HUES6 (cell line): ENCODE measurements around the gene SFT2D2.

Source experiments
- H3K27ac ChIP-seq: 2 replicates; pipeline ENCODE4 v1.7.0; 2013; ENCODE audit warnings: low read depth, mild to moderate bottlenecking, low read length, inconsistent platforms
- H3K27me3 ChIP-seq: 2 replicates; pipeline ENCODE4 v1.6.1; 2013; ENCODE audit warnings: low read length; ENCODE audit not compliant: control insufficient read depth, insufficient read depth
- H3K36me3 ChIP-seq: 2 replicates; pipeline ENCODE4 v1.6.1; 2013; ENCODE audit warnings: low read length; ENCODE audit not compliant: control insufficient read depth, insufficient read depth
- H3K4me1 ChIP-seq: 2 replicates; pipeline ENCODE4 v1.6.1; 2013; ENCODE audit warnings: low read length; ENCODE audit not compliant: control insufficient read depth, insufficient read depth
- H3K4me3 ChIP-seq: 2 replicates; pipeline ENCODE4 v1.5.1; 2013; ENCODE audit warnings: low read depth, low read length
- H3K9ac ChIP-seq: one replicate; pipeline ENCODE4 v1.6.1; 2013; ENCODE audit warnings: mild to moderate bottlenecking, low read length
- H3K9me3 ChIP-seq: 2 replicates; pipeline ENCODE4 v1.6.1; 2013; ENCODE audit warnings: low read depth, low read length; ENCODE audit not compliant: control insufficient read depth, insufficient read depth

Gene SFT2D2

GRCh38 chr1:168288311-168289052 is 62.7 kb downstream of the SFT2D2 start:
- Histone ChIP-seq H3K4me1 (peaks cover 30% of the 10 kb centered on the region), H3K27ac (no peak overlapping the region), H3K27me3 (no peaks in the 10 kb centered on the region), H3K9me3 (no peaks in the 10 kb centered on the region), H3K9ac (no peak overlapping the region), H3K4me3 (no peak overlapping the region), H3K36me3 (no peaks in the 10 kb centered on the region)

GRCh38 chr1:168291222-168291837 is 65.5 kb downstream of the SFT2D2 start:
- Histone ChIP-seq H3K9ac (no peak overlapping the region), H3K36me3 (no peaks in the 10 kb centered on the region), H3K9me3 (no peaks in the 10 kb centered on the region), H3K27ac (no peak overlapping the region), H3K27me3 (no peaks in the 10 kb centered on the region), H3K4me1 (peaks cover 15% of the 10 kb centered on the region), H3K4me3 (no peak overlapping the region)

- H3K27ac ChIP-seq: no peak overlapping the region
- no peaks in the 10 kb centered on the region for H3K36me3 ChIP-seq
- H3K27me3 ChIP-seq: no peaks in the 10 kb centered on the region
- no peak overlapping the region for H3K4me3 ChIP-seq
- no peaks in the 10 kb centered on the region for H3K9me3 ChIP-seq
- H3K9ac ChIP-seq: no peak overlapping the region
- peaks cover 14% of the 10 kb centered on the region for H3K4me1 ChIP-seq
Measured at GRCh38 chr1:168293356-168293755, 67.6 kb downstream of the SFT2D2 start.

DNA sequence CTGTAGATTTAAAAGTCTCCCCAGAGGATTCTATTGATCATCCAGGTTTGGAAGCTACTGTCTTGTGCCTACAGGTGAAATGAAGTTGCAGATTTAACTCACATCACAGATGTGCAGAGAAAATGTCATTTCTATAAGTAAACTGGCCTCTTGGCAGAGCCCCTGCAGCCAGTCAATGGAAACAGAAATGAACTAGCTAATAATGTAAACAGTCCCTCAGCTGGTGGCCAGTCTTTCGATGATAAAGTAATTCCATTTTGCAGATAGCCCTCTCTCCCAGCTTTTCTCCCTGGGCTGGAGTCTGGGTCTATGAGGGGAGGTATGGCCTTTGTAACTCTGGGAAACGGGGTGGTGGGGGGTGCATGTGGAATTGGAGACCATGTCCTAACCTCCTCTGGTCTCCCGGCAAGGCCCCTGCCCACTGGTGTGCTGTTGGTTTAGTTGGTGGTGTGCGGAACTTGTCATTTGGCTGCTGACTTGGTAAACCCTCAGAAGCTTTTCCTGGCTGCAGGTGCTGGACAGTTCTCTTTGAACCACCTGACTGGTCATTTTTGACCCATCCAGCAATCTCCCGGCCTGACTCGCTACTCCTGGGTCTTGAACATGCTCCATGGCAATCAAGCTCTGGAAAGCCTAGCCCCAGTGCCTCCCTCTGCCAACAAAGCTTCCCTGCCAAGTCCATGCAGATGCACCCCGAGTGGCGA is 69.8 kb downstream of the SFT2D2 start:
- no peak overlapping the region for H3K9ac ChIP-seq
- H3K4me3 ChIP-seq: no peak overlapping the region
- no peaks in the 10 kb centered on the region for H3K36me3 ChIP-seq
- H3K4me1 ChIP-seq: peaks cover 14% of the 10 kb centered on the region
- H3K27ac ChIP-seq: no peak overlapping the region
- no peaks in the 10 kb centered on the region for H3K9me3 ChIP-seq
- H3K27me3 ChIP-seq: no peaks in the 10 kb centered on the region

DNA sequence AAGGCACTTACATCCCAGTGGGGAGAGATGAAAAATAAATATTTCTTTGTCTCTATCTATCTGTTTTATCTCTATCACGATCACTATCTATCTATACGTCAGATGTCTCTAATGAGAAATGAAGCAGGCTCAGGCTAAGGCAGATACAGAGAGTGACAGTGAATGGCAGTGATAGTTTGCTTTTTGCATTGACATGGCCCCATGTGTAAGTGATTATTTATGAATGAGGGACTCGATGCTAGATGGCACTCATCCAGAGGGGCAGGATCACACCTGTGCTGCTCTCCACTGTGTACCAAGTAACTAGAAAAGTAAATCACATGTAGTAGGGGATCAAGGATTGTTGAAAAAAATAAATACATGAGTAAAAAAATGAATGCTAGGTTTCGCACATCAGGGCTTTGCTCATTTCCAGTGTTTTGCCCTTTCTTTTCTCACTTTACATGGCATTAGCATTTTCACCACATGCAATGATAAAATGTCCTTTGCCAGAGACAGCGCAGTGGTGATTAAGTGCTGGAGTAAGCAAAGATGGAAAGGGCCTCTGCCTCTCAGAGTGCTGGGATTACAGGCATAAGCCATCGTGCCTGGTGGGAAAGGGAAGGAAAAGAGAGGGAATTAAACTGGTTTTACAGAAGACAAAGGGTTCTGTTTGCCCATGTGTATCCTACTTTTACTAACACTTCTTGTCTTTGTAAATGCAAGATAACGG is 71.4 kb downstream of the SFT2D2 start:
- no peaks in the 10 kb centered on the region for H3K36me3 ChIP-seq
- H3K27me3 ChIP-seq: no peaks in the 10 kb centered on the region
- no peak overlapping the region for H3K9ac ChIP-seq
- no peaks in the 10 kb centered on the region for H3K9me3 ChIP-seq
- H3K27ac ChIP-seq: no peak overlapping the region
- H3K4me3 ChIP-seq: no peak overlapping the region
- peaks cover 7% of the 10 kb centered on the region; the same call in 1 of the 2 replicates for H3K4me1 ChIP-seq

- no peaks in the 10 kb centered on the region for H3K27me3 ChIP-seq
- H3K4me1 ChIP-seq: peaks cover 6% of the 10 kb centered on the region; the same call in 1 of the 2 replicates
- no peaks in the 10 kb centered on the region for H3K9me3 ChIP-seq
- no peak overlapping the region for H3K4me3 ChIP-seq
- H3K27ac ChIP-seq: no peak overlapping the region
- H3K36me3 ChIP-seq: no peaks in the 10 kb centered on the region
- no peak overlapping the region for H3K9ac ChIP-seq
Measured at GRCh38 chr1:168298446-168298845, 72.6 kb downstream of the SFT2D2 start.

GRCh38 chr1:168300626-168301025 is 74.8 kb downstream of the SFT2D2 start:
- Histone ChIP-seq H3K4me1 (peaks cover 11% of the 10 kb centered on the region; the same call in 1 of the 2 replicates), H3K36me3 (no peaks in the 10 kb centered on the region), H3K9ac (no peak overlapping the region), H3K27me3 (no peaks in the 10 kb centered on the region), H3K4me3 (no peak overlapping the region), H3K27ac (no peak overlapping the region), H3K9me3 (no peaks in the 10 kb centered on the region)

GRCh38 chr1:168301664-168302320 is 76.0 kb downstream of the SFT2D2 start:
- no peaks in the 10 kb centered on the region for H3K27me3 ChIP-seq
- H3K27ac ChIP-seq: no peak overlapping the region
- no peak overlapping the region for H3K9ac ChIP-seq
- no peak overlapping the region for H3K4me3 ChIP-seq
- peaks cover 11% of the 10 kb centered on the region; the same call in 1 of the 2 replicates for H3K4me1 ChIP-seq
- no peaks in the 10 kb centered on the region for H3K36me3 ChIP-seq
- H3K9me3 ChIP-seq: no peaks in the 10 kb centered on the region
